PC-3 (cell line): Measurements from ENCODE around the gene EYS. TPM values are rescaled to one million over a fixed set of nuclear protein-coding genes. Genes with fewer than 3 reads are reported as not detected.

Experiments
- ATAC-seq: fragments of 200-7000 bp; cut with Tn5 transposase; 2 replicates; pipeline ENCODE4 v1.9.1; 2020; ENCODE audit warnings: mild to moderate bottlenecking, moderate library complexity
- BruUV-seq: library from RNA; stranded (reverse); fragments of 400-500 nt; replicated peaks from 2 replicates; lab custom pipeline; 2021; lab: Mats Ljungman, UMichigan
- CTCF ChIA-PET: fragments of 300-600 bp; sonication (Branson Sonifier 250); formaldehyde crosslinking; loops from one replicate; lab custom pipeline; 2022; ENCODE audit warnings: antibody characterized with exemption; lab: Charles Lee
- POLR2A ChIA-PET: fragments of 300-600 bp; sonication (Branson Sonifier 250); formaldehyde crosslinking; loops from one replicate; lab custom pipeline; 2022; ENCODE audit warnings: antibody characterized with exemption; ENCODE audit not compliant: unreplicated experiment; lab: Charles Lee
- DNase-seq: peaks from one replicate; pipeline ENCODE4 v3.0.0-alpha.2; 2015
- H2AFZ ChIP-seq: fragments of 300-600 bp; sonication (generic); 2 replicates; pipeline ENCODE4 v1.6.0; 2016; ENCODE audit warnings: antibody characterized with exemption, low read length
- H3F3A ChIP-seq: fragments of 300-600 bp; sonication (generic); one replicate; pipeline ENCODE4 v1.6.0; 2017; ENCODE audit warnings: antibody characterized with exemption, low read length, control low read depth, mild to moderate bottlenecking; ENCODE audit not compliant: unreplicated experiment
- H3K27ac ChIP-seq: fragments of 300-600 bp; sonication (generic); 2 replicates; pipeline ENCODE4 v1.5.1; 2016; ENCODE audit warnings: mild to moderate bottlenecking, low read length
- H3K27me3 ChIP-seq: fragments of 300-600 bp; sonication (generic); 2 replicates; pipeline ENCODE4 v1.6.1; 2016; ENCODE audit warnings: low read length, mixed read lengths
- H3K36me3 ChIP-seq: fragments of 300-600 bp; sonication (generic); 2 replicates; pipeline ENCODE4 v1.6.1; 2016; ENCODE audit warnings: low read depth, mixed run types, low read length, mixed read lengths
- H3K4me1 ChIP-seq: fragments of 300-600 bp; sonication (generic); 2 replicates; pipeline ENCODE4 v1.5.1; 2016; ENCODE audit warnings: low read length; ENCODE audit not compliant: insufficient read depth
- H3K4me2 ChIP-seq: fragments of 300-600 bp; sonication (generic); 2 replicates; pipeline ENCODE4 v1.6.0; 2016; ENCODE audit warnings: low read length
- H3K4me3 ChIP-seq: fragments of 300-600 bp; sonication (generic); 2 replicates; pipeline ENCODE4 v1.5.1; 2016; ENCODE audit warnings: mild to moderate bottlenecking, low read length, mixed read lengths
- H3K79me2 ChIP-seq: fragments of 300-600 bp; sonication (generic); 2 replicates; pipeline ENCODE4 v1.6.1; 2017; ENCODE audit warnings: low read length, mixed read lengths
- H3K9ac ChIP-seq: fragments of 300-600 bp; sonication (generic); 2 replicates; pipeline ENCODE4 v1.6.0; 2016; ENCODE audit warnings: mild to moderate bottlenecking, low read length
- H3K9me2 ChIP-seq: fragments of 300-600 bp; sonication (generic); replicated peaks from 2 replicates; pipeline ENCODE4 v1.6.1; 2016; ENCODE audit warnings: mixed run types, low read length, mixed read lengths
- H3K9me3 ChIP-seq: fragments of 300-600 bp; sonication (generic); 2 replicates; pipeline ENCODE4 v1.6.1; 2016; ENCODE audit warnings: low read length, mixed read lengths
- H4K20me1 ChIP-seq: fragments of 300-600 bp; sonication (generic); 2 replicates; pipeline ENCODE4 v1.6.1; 2016; ENCODE audit warnings: low read length, mixed read lengths
- EZH2 ChIP-seq: fragments of 300-600 bp; sonication (generic); IDR thresholded peaks from one replicate; pipeline ENCODE4 v1.6.1; 2017; ENCODE audit warnings: antibody characterized with exemption, mild to moderate bottlenecking, low read length; ENCODE audit not compliant: unreplicated experiment
- EZH2phosphoT487 ChIP-seq: fragments of 300-600 bp; sonication (generic); IDR thresholded peaks from 2 replicates; pipeline ENCODE4 v1.6.1; 2018; ENCODE audit warnings: mild to moderate bottlenecking, antibody characterized with exemption, low read length, borderline replicate concordance
- intact Hi-C: fragments of 100-400 bp; cut with micrococcal nuclease; formaldehyde crosslinking; loops from 2 replicates; pipeline ENCODE4 v1.9.0; 2023
- total RNA-seq: library from RNA; depleted of rRNA; stranded (reverse); fragments of >200 nt; gene quantifications from 2 replicates; pipeline ENCODE4 v1.2.3, GENCODE V29; 2014
- TF ChIP-seq, protein P1 (sequence below): fragments of 300-600 bp; sonication (generic); conservative IDR thresholded peaks from 2 replicates; pipeline ENCODE4 v1.5.1; 2017; ENCODE audit warnings: antibody characterized with exemption, low read depth, mild to moderate bottlenecking, low read length

EYS gene
- total RNA-seq, 1 experiment from 2014 or later, result 0.07 TPM

DNA sequence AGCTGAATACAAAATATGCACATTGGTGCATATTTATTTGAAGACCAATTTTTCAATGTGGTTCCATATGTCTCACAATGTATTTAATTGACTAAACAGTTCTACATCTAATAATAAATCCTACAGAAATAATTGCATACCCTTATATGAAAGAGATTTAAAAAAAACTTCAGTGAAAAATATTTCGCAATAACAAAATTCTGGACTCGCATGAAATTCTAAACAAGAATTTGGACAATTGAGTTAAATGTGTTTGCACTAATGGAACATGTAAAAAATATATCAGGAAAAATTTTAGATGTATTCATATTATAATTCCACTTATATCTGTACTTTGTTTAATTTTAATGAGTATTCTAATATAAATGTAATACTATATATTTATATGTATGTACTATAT is 1003.1 kb downstream of the EYS start:
- DNase-seq (no peak), ATAC-seq (no peak)
- no TSS peak for BruUV-seq
- Histone ChIP-seq H3K4me3 (no peak overlapping the region), H4K20me1 (no peaks in the 10 kb centered on the region), H3K9me3 (no peaks in the 10 kb centered on the region), H3K4me2 (no peak overlapping the region), H3K27ac (no peak overlapping the region), H3K9ac (no peak overlapping the region), H3F3A (no peaks in the 10 kb centered on the region), H3K9me2 (no peaks in the 10 kb centered on the region), H3K36me3 (no peaks in the 10 kb centered on the region), H3K79me2 (no peaks in the 10 kb centered on the region), H3K27me3 (no peaks in the 10 kb centered on the region), H3K4me1 (no peaks in the 10 kb centered on the region), H2AFZ (no peak overlapping the region)
- CTCF ChIA-PET, result no interaction called here
- intact Hi-C loops, result no loop called here
- TF ChIP-seq EZH2 (no peak), EZH2phosphoT487 (no peak)
- TF ChIP-seq, protein P1, sequence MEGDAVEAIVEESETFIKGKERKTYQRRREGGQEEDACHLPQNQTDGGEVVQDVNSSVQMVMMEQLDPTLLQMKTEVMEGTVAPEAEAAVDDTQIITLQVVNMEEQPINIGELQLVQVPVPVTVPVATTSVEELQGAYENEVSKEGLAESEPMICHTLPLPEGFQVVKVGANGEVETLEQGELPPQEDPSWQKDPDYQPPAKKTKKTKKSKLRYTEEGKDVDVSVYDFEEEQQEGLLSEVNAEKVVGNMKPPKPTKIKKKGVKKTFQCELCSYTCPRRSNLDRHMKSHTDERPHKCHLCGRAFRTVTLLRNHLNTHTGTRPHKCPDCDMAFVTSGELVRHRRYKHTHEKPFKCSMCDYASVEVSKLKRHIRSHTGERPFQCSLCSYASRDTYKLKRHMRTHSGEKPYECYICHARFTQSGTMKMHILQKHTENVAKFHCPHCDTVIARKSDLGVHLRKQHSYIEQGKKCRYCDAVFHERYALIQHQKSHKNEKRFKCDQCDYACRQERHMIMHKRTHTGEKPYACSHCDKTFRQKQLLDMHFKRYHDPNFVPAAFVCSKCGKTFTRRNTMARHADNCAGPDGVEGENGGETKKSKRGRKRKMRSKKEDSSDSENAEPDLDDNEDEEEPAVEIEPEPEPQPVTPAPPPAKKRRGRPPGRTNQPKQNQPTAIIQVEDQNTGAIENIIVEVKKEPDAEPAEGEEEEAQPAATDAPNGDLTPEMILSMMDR, result no peak
- POLR2A ChIA-PET, result no interaction called here

DNA sequence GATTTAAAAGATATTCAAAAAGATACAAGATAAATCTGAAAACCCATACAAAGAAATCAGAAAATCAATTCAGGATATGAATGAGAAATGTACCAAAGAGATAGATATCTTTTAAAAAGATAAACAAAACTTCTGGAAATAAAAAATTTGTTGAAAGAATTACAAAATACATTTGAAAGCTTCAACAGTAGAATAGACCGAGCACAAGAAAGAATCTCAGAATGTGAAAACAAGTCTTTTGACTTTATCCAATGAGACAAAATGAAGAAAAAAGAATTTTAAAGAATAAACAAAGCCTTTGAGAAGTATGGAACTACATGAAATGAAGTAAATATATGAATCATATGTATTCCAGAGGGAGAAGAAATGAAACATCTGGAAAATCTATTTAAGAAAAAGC is 1011.0 kb downstream of the EYS start:
- no peak for ATAC-seq
- no peaks in the 10 kb centered on the region for H3K9me2 ChIP-seq
- no peaks in the 10 kb centered on the region for H3K27me3 ChIP-seq
- no peak for DNase-seq
- no TSS peak for BruUV-seq
- H3K36me3 ChIP-seq, result no peaks in the 10 kb centered on the region
- intact Hi-C loops, result no loop called here
- no peaks in the 10 kb centered on the region for H4K20me1 ChIP-seq
- H3F3A ChIP-seq, result no peaks in the 10 kb centered on the region
- H2AFZ ChIP-seq, result no peak overlapping the region
- ChIA-PET CTCF (no interaction called here), POLR2A (no interaction called here)
- H3K4me1 ChIP-seq, result peaks cover 7% of the 10 kb centered on the region
- no peak overlapping the region for H3K9ac ChIP-seq
- no peaks in the 10 kb centered on the region for H3K79me2 ChIP-seq
- H3K9me3 ChIP-seq, result no peaks in the 10 kb centered on the region
- no peak overlapping the region for H3K4me3 ChIP-seq
- no peak overlapping the region for H3K27ac ChIP-seq
- H3K4me2 ChIP-seq, result no peak overlapping the region
- TF ChIP-seq, protein P1, result no peak
- TF ChIP-seq EZH2 (no peak), EZH2phosphoT487 (no peak)

DNA sequence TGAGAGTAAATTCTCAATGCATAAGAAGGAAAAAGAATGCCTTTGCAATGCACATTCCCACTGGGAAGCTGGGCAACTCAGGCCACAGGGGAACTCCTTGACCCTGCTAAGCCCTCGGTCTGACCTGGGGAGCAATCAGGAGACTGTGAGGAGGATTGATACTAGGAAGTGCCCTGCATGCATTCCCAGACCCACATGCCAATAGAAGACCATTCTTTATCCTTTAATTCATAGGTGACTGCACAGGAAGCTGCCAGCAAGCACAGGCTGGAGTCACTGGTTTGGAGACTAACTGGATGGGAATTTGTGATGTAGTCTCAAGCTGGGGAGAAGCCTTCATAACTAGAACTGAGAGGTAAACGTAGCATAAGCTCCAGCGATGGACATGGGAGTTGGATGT is 1012.7 kb downstream of the EYS start:
- ATAC-seq (no peak), DNase-seq (no peak)
- BruUV-seq, result no TSS peak
- Histone ChIP-seq H3K36me3 (no peaks in the 10 kb centered on the region), H4K20me1 (no peaks in the 10 kb centered on the region), H2AFZ (no peak overlapping the region), H3K9me3 (no peaks in the 10 kb centered on the region), H3F3A (no peaks in the 10 kb centered on the region), H3K27ac (no peak overlapping the region), H3K4me1 (peaks cover 7% of the 10 kb centered on the region), H3K79me2 (no peaks in the 10 kb centered on the region), H3K9me2 (no peaks in the 10 kb centered on the region), H3K27me3 (no peaks in the 10 kb centered on the region), H3K4me3 (no peak overlapping the region), H3K9ac (no peak overlapping the region), H3K4me2 (no peak overlapping the region)
- CTCF ChIA-PET, result no interaction called here
- no peak for TF ChIP-seq EZH2phosphoT487
- TF ChIP-seq, protein P1, result no peak
- TF ChIP-seq EZH2, result no peak
- intact Hi-C loops, result no loop called here
- POLR2A ChIA-PET, result no interaction called here
